CD4-positive, alpha-beta memory T cell (primary cell): ENCODE data around the gene SMC4. TPM values are rescaled to one million over a fixed set of nuclear protein-coding genes. Genes with fewer than 3 reads are reported as not detected.

Experiments
- CTCF ChIA-PET: fragments of 350-600 bp; sonication (Branson Sonifier 250); formaldehyde crosslinking; loops from one replicate; lab custom pipeline; 2021; ENCODE audit warnings: inconsistent platforms; ENCODE audit not compliant: partially characterized antibody; lab: Charles Lee
- POLR2A ChIA-PET: fragments of 350-600 bp; sonication (Branson Sonifier 250); formaldehyde crosslinking; loops from one replicate; lab custom pipeline; 2021; ENCODE audit not compliant: partially characterized antibody; lab: Charles Lee
- DNase-seq, 5 donors: peaks; one replicate each; pipeline versions ENCODE4 v3.0.0 to v3.0.0-alpha.2; 2020 to 2022; ENCODE audit warnings: mixed read lengths in 1 of 5
- H3K27ac ChIP-seq: one replicate; pipeline ENCODE4 v1.7.0; 2013; ENCODE audit warnings: low read depth, low read length
- H3K27me3 ChIP-seq: 2 replicates; pipeline ENCODE4 v1.7.0; 2013; ENCODE audit warnings: mild to moderate bottlenecking, low read length, moderate library complexity; ENCODE audit not compliant: insufficient read depth
- H3K36me3 ChIP-seq: 2 replicates; pipeline ENCODE4 v1.7.0; 2013; ENCODE audit warnings: mild to moderate bottlenecking, low read length, moderate library complexity; ENCODE audit not compliant: insufficient read depth
- H3K4me1 ChIP-seq: 2 replicates; pipeline ENCODE4 v1.7.0; 2013; ENCODE audit warnings: mild to moderate bottlenecking, low read length, moderate library complexity; ENCODE audit not compliant: insufficient read depth
- H3K4me3 ChIP-seq, 2 donors: one replicate each; pipeline ENCODE4 v1.7.0; 2013; ENCODE audit warnings: low read length in 2 of 2, mild to moderate bottlenecking in 1 of 2
- H3K9me3 ChIP-seq, 2 donors: one replicate each; pipeline ENCODE4 v1.7.0; 2013; ENCODE audit warnings: low read length in 2 of 2, control low read depth in 1 of 2; ENCODE audit not compliant: control insufficient read depth in 1 of 2
- H3K27ac Mint-ChIP-seq, 7 donors: one replicate each; pipeline ENCODE4 v1.8.0; 2020 to 2021; ENCODE audit warnings: mixed read lengths in 7 of 7, mild to moderate bottlenecking in 6 of 7, inconsistent platforms in 3 of 7, moderate library complexity in 3 of 7
- H3K27me3 Mint-ChIP-seq, 2 donors: one replicate each; pipeline ENCODE4 v1.8.0; 2020 to 2021; ENCODE audit warnings: mixed read lengths in 2 of 2
- H3K36me3 Mint-ChIP-seq, 2 donors: one replicate each; pipeline ENCODE4 v1.8.0; 2020 to 2021; ENCODE audit warnings: mixed read lengths in 2 of 2, inconsistent platforms in 1 of 2, mild to moderate bottlenecking in 1 of 2
- H3K4me1 Mint-ChIP-seq, 4 donors: one replicate each; pipeline ENCODE4 v1.8.0; 2020 to 2021; ENCODE audit warnings: mixed read lengths in 4 of 4, mild to moderate bottlenecking in 1 of 4
- H3K4me3 Mint-ChIP-seq, 8 donors: one replicate each; pipeline ENCODE4 v1.8.0; 2020 to 2021; ENCODE audit warnings: mixed read lengths in 8 of 8, mild to moderate bottlenecking in 7 of 8, moderate library complexity in 6 of 8, inconsistent platforms in 3 of 8
- H3K9me3 Mint-ChIP-seq, 8 donors: one replicate each; pipeline ENCODE4 v1.8.0; 2020 to 2021; ENCODE audit warnings: mixed read lengths in 8 of 8, mild to moderate bottlenecking in 5 of 8, inconsistent platforms in 3 of 8, moderate library complexity in 1 of 8
- intact Hi-C: fragments of 100-400 bp; cut with micrococcal nuclease; formaldehyde crosslinking; loops from one replicate; pipeline ENCODE4 v1.15.1; 2023
- polyA plus RNA-seq, 2 donors: library from polyadenylated mRNA; unstranded; fragments of 300-500 nt; fragmentation: Illumina TruSeq; gene quantifications; one replicate each; pipeline ENCODE4 v1.2.3, GENCODE V29; 2021
- total RNA-seq, 2 experiments: library from RNA; stranded (reverse); gene quantifications; one replicate each; pipeline ENCODE4 v1.2.3, GENCODE V29; 2021

SMC4 gene
- total and polyA plus RNA-seq, 4 experiments from 2014 or later: 33.2 to 74.3 (median 66.7) TPM

DNA sequence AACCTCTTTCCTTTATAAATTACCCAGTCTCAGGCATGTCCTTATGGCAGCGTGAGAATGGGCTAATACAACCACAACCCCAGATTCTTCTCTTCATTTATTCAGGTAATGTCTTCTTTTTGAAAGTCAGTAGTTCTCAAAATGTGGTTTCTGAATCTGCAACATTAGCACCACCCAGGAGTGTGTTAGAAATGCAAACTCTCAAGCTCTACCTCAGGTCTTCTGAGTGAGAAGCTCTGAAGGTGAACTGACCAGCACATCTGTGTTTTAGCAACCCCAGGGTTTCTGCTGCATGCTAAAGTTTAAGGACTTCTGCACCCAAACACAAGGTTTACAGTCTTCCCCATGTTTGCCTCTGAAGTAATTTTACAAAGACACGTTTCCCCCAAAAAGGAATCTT lies 72.4 kb downstream of the SMC4 start:
- peaks cover 2 to 13% of the 10 kb centered on the region in 2 donors for H3K36me3 Mint-ChIP-seq
- intact Hi-C loops: no loop called here
- peaks cover 5 to 28% (median 17%) of the 10 kb centered on the region in 8 donors for H3K9me3 Mint-ChIP-seq
- Histone ChIP-seq H3K9me3 (no peaks in the 10 kb centered on the region), H3K4me3 (no peak overlapping the region), H3K4me1 (no peaks in the 10 kb centered on the region), H3K27me3 (no peaks in the 10 kb centered on the region), H3K36me3 (no peaks in the 10 kb centered on the region), H3K27ac (no peak overlapping the region)
- H3K4me1 Mint-ChIP-seq: no peaks in the 10 kb centered on the region
- H3K27me3 Mint-ChIP-seq: peaks cover 12 to 20% of the 10 kb centered on the region in 2 donors
- DNase-seq: no peak
- POLR2A ChIA-PET: no interaction called here
- CTCF ChIA-PET: no interaction called here
- no peak overlapping the region for H3K4me3 Mint-ChIP-seq
- no peak overlapping the region for H3K27ac Mint-ChIP-seq

DNA sequence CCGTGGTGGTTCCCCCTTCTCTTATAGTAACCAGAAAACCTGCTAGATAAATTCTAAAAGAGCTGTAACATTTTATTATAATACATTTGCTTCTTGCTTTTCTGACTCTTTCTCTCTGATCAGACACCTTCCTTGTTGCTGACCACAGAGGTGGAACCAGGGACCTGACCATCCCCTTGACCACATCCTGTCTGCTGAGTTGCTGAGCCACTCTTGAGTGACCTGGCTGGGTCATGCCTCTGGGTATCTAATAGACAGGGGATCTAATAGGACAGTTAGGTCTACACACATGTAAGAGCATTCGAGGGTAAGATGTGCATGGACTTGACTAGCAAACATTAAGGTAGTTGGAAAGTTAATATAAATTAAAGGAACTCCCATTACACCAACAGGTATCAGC lies 72.9 kb downstream of the SMC4 start:
- no peaks in the 10 kb centered on the region for H3K4me1 ChIP-seq

GRCh38 chr3:160473221-160473620 lies 73.8 kb downstream of the SMC4 start:
- Mint-ChIP-seq H3K4me1 (no peaks in the 10 kb centered on the region), H3K4me3 (no peak overlapping the region), H3K27ac (no peak overlapping the region), H3K9me3 (peaks cover 5 to 28% (median 17%) of the 10 kb centered on the region in 8 donors), H3K27me3 (peaks cover 13 to 19% of the 10 kb centered on the region in 2 donors), H3K36me3 (peaks cover 2 to 13% of the 10 kb centered on the region in 2 donors)
- POLR2A ChIA-PET: no interaction called here
- intact Hi-C loops: no loop called here
- DNase-seq: no peak
- Histone ChIP-seq H3K27me3 (no peaks in the 10 kb centered on the region), H3K4me3 (no peak overlapping the region), H3K4me1 (no peaks in the 10 kb centered on the region), H3K9me3 (no peaks in the 10 kb centered on the region), H3K36me3 (no peaks in the 10 kb centered on the region), H3K27ac (no peak overlapping the region)
- CTCF ChIA-PET: no interaction called here

More for the DNA sequence above, 72.9 kb downstream of the SMC4 start:
- intact Hi-C loops: no loop called here
- peaks cover 2 to 13% of the 10 kb centered on the region in 2 donors for H3K36me3 Mint-ChIP-seq
- H3K27me3 Mint-ChIP-seq: peaks cover 13 to 17% of the 10 kb centered on the region in 2 donors
- DNase-seq: no peak
- Histone ChIP-seq H3K27me3 (no peaks in the 10 kb centered on the region), H3K36me3 (no peaks in the 10 kb centered on the region), H3K9me3 (no peaks in the 10 kb centered on the region), H3K4me3 (no peak overlapping the region), H3K27ac (no peak overlapping the region)
- H3K4me1 Mint-ChIP-seq: no peaks in the 10 kb centered on the region
- H3K9me3 Mint-ChIP-seq: peaks cover 5 to 28% (median 17%) of the 10 kb centered on the region in 8 donors
- ChIA-PET CTCF (no interaction called here), POLR2A (no interaction called here)
- H3K4me3 Mint-ChIP-seq: no peak overlapping the region
- H3K27ac Mint-ChIP-seq: no peak overlapping the region

GRCh38 chr3:160473978-160474377 lies 74.5 kb downstream of the SMC4 start:
- Mint-ChIP-seq H3K27ac (no peak overlapping the region), H3K4me3 (no peak overlapping the region), H3K9me3 (peaks cover 5 to 26% (median 17%) of the 10 kb centered on the region in 8 donors), H3K36me3 (peaks cover 3 to 10% of the 10 kb centered on the region in 2 donors), H3K4me1 (no peaks in the 10 kb centered on the region), H3K27me3 (peaks cover 9 to 16% of the 10 kb centered on the region in 2 donors)
- no peak for DNase-seq
- ChIA-PET POLR2A (no interaction called here), CTCF (no interaction called here)
- Histone ChIP-seq H3K4me1 (no peaks in the 10 kb centered on the region), H3K27me3 (no peaks in the 10 kb centered on the region), H3K9me3 (no peaks in the 10 kb centered on the region), H3K27ac (no peak overlapping the region), H3K4me3 (no peak overlapping the region), H3K36me3 (no peaks in the 10 kb centered on the region)
- intact Hi-C loops: no loop called here

DNA sequence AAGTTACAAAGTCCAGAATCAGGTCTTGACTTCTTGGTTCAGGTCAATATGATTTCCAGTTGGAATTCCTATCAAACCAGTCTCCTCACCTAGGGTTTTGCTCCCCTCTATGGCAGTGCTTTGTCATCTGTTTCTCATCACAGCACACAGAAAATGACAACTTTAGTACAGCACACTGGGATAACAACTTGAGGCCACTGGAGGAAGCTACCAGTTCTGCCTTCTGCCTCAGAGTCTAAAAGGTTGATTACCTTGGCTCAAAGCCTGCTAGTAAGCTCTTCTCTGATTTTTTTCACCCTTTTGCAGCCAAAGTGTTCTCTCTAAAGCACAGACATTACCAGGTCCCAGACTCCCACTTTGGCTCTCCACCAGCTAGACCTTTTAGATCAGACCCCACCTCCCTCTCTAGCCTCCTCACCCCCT lies 75.0 kb downstream of the SMC4 start:
- ChIA-PET CTCF (no interaction called here), POLR2A (no interaction called here)
- H3K27me3 ChIP-seq: no peaks in the 10 kb centered on the region
- no peaks in the 10 kb centered on the region for H3K9me3 ChIP-seq
- DNase-seq: no peak
- Mint-ChIP-seq H3K27ac (no peak overlapping the region), H3K36me3 (peaks cover 3 to 5% of the 10 kb centered on the region in 2 donors), H3K4me3 (no peak overlapping the region), H3K9me3 (peaks cover 5 to 23% (median 14%) of the 10 kb centered on the region in 8 donors), H3K27me3 (peaks cover 7 to 19% of the 10 kb centered on the region in 2 donors), H3K4me1 (no peaks in the 10 kb centered on the region)
- H3K4me1 ChIP-seq: no peaks in the 10 kb centered on the region
- no peak overlapping the region for H3K4me3 ChIP-seq
- intact Hi-C loops: no loop called here
- H3K27ac ChIP-seq: no peak overlapping the region
- no peaks in the 10 kb centered on the region for H3K36me3 ChIP-seq

DNA sequence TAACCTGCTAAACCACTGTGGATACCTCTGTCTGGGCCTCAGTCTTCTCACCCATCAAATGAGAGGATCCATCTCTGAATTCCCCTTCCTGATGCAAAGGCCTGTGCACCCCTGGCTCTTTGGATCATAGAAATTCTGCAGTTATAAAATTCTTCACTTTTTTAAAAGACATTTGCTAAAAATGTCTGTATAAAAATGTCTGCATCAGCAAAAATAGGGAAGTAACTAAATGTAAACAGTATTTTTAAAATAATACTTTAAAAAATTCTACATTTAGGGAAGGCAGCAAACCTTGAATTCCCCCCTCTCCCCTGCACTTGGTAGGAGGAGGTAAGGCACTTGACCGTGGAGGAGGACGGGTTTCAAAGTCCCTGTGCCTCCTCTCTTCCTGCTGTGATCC lies 75.7 kb downstream of the SMC4 start:
- Mint-ChIP-seq H3K36me3 (peaks cover 0 to 1% of the 10 kb centered on the region in 2 donors), H3K9me3 (peaks cover under 1 to 15% (median 8%) of the 10 kb centered on the region in 8 donors), H3K27me3 (peaks cover 6 to 16% of the 10 kb centered on the region in 2 donors), H3K4me1 (no peaks in the 10 kb centered on the region), H3K4me3 (no peak overlapping the region), H3K27ac (no peak overlapping the region)
- DNase-seq: no peak
- intact Hi-C loops: no loop called here
- Histone ChIP-seq H3K36me3 (no peaks in the 10 kb centered on the region), H3K27ac (no peak overlapping the region), H3K27me3 (no peaks in the 10 kb centered on the region), H3K9me3 (no peaks in the 10 kb centered on the region), H3K4me3 (no peak overlapping the region), H3K4me1 (no peaks in the 10 kb centered on the region)
- ChIA-PET CTCF (no interaction called here), POLR2A (no interaction called here)

GRCh38 chr3:160475884-160476283 lies 76.4 kb downstream of the SMC4 start:
- H3K27me3 ChIP-seq: no peaks in the 10 kb centered on the region
- no peaks in the 10 kb centered on the region for H3K4me1 Mint-ChIP-seq
- ChIA-PET CTCF (no interaction called here), POLR2A (no interaction called here)
- peaks cover 0 to 1% of the 10 kb centered on the region in 2 donors for H3K36me3 Mint-ChIP-seq
- no peaks in the 10 kb centered on the region for H3K9me3 ChIP-seq
- H3K4me3 ChIP-seq: no peak overlapping the region
- no peaks in the 10 kb centered on the region for H3K36me3 ChIP-seq
- intact Hi-C loops: no loop called here
- no peak for DNase-seq
- H3K27ac ChIP-seq: no peak overlapping the region
- H3K27ac Mint-ChIP-seq: no peak overlapping the region
- H3K27me3 Mint-ChIP-seq: peaks cover 6 to 17% of the 10 kb centered on the region in 2 donors
- no peak overlapping the region for H3K4me3 Mint-ChIP-seq
- peaks cover 0 to 8% (median 4%) of the 10 kb centered on the region in 8 donors for H3K9me3 Mint-ChIP-seq
- no peaks in the 10 kb centered on the region for H3K4me1 ChIP-seq
